Nephron progenitor cell (in vitro differentiated cells): ENCODE measurements around the gene ADGRV1.

Source experiments
- DNase-seq: peaks from one replicate; pipeline ENCODE4 v3.0.0; 2021
- H3K27ac Mint-ChIP-seq: 2 replicates; pipeline ENCODE4 v1.8.0; 2021; ENCODE audit warnings: mild to moderate bottlenecking, moderate library complexity, mixed read lengths
- H3K27me3 Mint-ChIP-seq: 2 replicates; pipeline ENCODE4 v1.8.0; 2021; ENCODE audit warnings: mild to moderate bottlenecking, low read depth, mixed read lengths; ENCODE audit not compliant: poor library complexity
- H3K36me3 Mint-ChIP-seq: 2 replicates; pipeline ENCODE4 v1.8.0; 2021; ENCODE audit warnings: low read depth, mixed read lengths
- H3K4me1 Mint-ChIP-seq: 2 replicates; pipeline ENCODE4 v1.8.0; 2021; ENCODE audit warnings: mixed read lengths
- H3K4me3 Mint-ChIP-seq: 2 replicates; pipeline ENCODE4 v1.8.0; 2021; ENCODE audit warnings: mild to moderate bottlenecking, moderate library complexity, mixed read lengths
- H3K9me3 Mint-ChIP-seq: 2 replicates; pipeline ENCODE4 v1.8.0; 2021; ENCODE audit warnings: mild to moderate bottlenecking, moderate library complexity, mixed read lengths
- TF ChIP-seq, protein P1 (sequence below): fragments of 200-600 bp; sonication (generic); IDR thresholded peaks from 2 replicates; pipeline ENCODE4 v1.5.0; 2021; ENCODE audit warnings: antibody characterized with exemption

ADGRV1 gene

DNA sequence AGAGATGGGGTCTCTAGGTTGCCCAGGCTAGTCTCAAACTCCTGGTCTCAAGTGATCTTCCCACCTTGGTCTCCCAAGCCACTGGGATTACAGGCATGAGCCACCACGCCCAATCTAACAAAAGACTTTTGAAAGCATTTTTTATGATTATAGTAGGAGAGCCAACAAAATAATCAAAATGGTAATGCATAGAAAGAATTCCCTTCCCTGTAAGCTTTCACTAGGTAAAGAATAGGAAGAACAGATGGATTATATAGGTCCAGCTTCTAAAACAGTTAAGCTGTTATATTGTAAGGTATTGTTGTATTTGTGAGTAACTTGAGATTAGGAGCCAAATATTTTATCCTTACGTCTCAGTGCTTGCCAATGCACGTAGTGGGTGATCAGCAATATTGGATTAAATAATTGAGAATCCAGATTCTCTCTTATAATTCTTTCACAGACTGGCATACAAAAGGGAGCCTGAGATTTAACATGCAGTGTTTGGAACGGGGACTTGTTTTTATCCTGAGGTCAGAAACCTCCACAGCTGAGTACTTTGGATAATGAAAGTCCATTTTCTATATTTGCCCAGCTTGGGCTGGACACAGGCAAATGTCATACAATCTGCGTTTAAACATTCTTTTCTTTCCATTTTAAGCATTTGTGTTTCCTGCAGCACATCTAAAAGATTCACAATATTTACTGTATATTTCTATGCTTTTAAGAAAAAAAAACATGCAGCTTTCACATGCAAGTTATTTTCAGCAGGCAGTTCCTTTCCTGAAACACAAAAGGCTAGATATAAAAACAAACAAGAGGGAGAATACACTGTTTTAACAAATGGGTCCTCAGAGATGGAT, 586.1 kb downstream of the ADGRV1 start:
- DNase-seq: no peak
- TF ChIP-seq, protein P1, sequence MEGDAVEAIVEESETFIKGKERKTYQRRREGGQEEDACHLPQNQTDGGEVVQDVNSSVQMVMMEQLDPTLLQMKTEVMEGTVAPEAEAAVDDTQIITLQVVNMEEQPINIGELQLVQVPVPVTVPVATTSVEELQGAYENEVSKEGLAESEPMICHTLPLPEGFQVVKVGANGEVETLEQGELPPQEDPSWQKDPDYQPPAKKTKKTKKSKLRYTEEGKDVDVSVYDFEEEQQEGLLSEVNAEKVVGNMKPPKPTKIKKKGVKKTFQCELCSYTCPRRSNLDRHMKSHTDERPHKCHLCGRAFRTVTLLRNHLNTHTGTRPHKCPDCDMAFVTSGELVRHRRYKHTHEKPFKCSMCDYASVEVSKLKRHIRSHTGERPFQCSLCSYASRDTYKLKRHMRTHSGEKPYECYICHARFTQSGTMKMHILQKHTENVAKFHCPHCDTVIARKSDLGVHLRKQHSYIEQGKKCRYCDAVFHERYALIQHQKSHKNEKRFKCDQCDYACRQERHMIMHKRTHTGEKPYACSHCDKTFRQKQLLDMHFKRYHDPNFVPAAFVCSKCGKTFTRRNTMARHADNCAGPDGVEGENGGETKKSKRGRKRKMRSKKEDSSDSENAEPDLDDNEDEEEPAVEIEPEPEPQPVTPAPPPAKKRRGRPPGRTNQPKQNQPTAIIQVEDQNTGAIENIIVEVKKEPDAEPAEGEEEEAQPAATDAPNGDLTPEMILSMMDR: no peak
- Mint-ChIP-seq H3K9me3 (peaks cover 14% of the 10 kb centered on the region), H3K36me3 (peaks cover 18% of the 10 kb centered on the region), H3K4me3 (no peak overlapping the region), H3K27ac (peak overlapping the region; percentile 61), H3K27me3 (no peaks in the 10 kb centered on the region), H3K4me1 (no peaks in the 10 kb centered on the region)

DNA sequence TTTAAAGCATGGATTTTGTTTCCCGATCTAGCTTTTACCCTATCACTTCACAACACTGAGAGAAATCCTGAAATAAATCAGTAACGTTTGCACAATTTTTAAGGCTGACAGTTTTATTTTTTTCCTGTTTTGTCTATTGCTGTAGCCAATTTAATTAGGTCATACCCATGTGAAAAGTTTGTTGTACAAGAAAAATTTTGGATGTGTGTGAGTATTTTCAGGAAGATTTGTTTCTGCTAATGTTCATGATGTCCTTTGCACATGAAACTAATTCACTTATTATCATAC, 586.7 kb downstream of the ADGRV1 start:
- no peak for DNase-seq
- H3K4me3 Mint-ChIP-seq: no peak overlapping the region
- TF ChIP-seq, protein P1: no peak
- H3K9me3 Mint-ChIP-seq: peaks cover 14% of the 10 kb centered on the region
- peaks cover 4% of the 10 kb centered on the region for H3K4me1 Mint-ChIP-seq
- peaks cover 22% of the 10 kb centered on the region for H3K36me3 Mint-ChIP-seq
- H3K27ac Mint-ChIP-seq: no peak overlapping the region
- no peaks in the 10 kb centered on the region for H3K27me3 Mint-ChIP-seq

DNA sequence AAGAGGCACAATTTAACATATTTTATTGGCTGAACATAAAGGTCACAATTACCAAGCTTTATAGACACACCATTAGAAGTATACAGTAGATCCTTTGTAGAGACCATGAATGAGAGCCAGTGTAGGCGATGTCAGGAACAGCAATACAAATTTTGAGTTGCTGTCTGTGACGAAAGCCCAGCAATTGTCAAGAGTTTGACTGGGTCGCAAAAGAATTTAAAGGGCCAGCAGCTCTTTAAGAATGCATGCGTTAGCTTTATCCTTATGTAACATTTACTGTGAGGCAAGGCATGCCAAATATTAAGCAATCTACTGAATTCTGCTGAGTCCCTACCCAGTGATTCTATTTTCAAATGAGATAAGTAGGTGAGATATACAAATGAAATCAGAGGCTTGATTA, 587.6 kb downstream of the ADGRV1 start:
- Mint-ChIP-seq H3K27me3 (no peaks in the 10 kb centered on the region), H3K36me3 (peaks cover 26% of the 10 kb centered on the region), H3K4me3 (no peak overlapping the region), H3K4me1 (peaks cover 5% of the 10 kb centered on the region), H3K27ac (peak overlapping the region; percentile 25), H3K9me3 (peaks cover 14% of the 10 kb centered on the region)
- no peak for DNase-seq
- TF ChIP-seq, protein P1: no peak

DNA sequence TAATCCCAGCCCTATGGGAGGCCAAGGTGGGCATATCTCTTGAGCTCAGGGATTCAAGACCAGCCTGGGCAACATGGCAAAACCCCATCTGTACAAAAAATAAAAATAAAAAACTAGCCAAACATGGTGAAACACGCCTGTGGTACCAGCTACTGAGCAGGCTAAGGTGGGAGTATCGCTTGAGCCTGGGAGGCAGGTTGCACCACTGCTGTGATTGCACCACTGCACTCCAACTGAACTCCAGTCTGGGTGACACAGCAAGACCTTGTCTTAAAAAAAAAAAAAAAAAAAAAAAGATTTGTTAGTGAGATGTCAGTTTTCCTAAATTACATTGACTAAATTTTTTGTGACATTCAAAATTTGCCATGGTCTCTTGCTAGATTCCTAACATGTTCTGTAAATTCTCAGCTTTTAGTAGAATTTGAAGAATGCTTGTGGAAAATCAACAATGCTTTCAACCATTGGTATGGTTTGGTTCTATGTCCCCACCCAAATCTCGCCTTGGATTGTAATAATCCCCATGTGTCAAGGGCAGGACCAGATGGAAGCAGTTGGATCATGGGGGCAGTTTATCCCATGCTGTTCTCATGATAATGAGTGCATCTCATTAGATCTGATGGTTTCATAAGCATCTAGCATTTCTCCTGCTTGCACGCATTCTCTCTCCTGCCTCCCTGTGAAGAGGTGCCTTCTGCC, 588.5 kb downstream of the ADGRV1 start:
- TF ChIP-seq, protein P1: no peak
- Mint-ChIP-seq H3K4me3 (no peak overlapping the region), H3K27ac (peak overlapping the region; percentile 2), H3K27me3 (peaks cover 2% of the 10 kb centered on the region), H3K4me1 (peaks cover 5% of the 10 kb centered on the region), H3K9me3 (peaks cover 14% of the 10 kb centered on the region), H3K36me3 (peaks cover 26% of the 10 kb centered on the region)
- no peak for DNase-seq

DNA sequence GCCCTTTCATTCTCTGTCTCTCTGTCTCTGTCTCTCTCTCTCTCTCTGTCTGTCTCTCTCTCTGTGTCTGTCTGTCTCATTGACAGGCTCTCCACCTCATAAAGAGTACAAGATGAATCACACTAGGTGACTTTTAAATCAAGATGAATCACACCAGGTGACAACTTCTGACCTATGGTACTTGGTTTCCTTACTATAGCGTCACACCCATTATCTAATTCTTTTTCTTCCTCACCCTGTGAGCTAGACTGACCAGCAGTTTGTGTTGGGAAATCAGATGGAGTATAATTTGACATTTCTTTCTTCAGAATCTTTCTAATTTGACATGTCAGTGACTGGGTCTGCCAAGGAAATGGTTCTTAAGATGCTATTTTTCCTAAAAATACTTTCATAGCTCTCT, 591.6 kb downstream of the ADGRV1 start:
- TF ChIP-seq, protein P1: no peak
- Mint-ChIP-seq H3K9me3 (peaks cover 14% of the 10 kb centered on the region), H3K27me3 (peaks cover 3% of the 10 kb centered on the region), H3K27ac (peak overlapping the region; percentile 33), H3K36me3 (peaks cover 31% of the 10 kb centered on the region), H3K4me1 (peaks cover 5% of the 10 kb centered on the region), H3K4me3 (no peak overlapping the region)
- DNase-seq: no peak

DNA sequence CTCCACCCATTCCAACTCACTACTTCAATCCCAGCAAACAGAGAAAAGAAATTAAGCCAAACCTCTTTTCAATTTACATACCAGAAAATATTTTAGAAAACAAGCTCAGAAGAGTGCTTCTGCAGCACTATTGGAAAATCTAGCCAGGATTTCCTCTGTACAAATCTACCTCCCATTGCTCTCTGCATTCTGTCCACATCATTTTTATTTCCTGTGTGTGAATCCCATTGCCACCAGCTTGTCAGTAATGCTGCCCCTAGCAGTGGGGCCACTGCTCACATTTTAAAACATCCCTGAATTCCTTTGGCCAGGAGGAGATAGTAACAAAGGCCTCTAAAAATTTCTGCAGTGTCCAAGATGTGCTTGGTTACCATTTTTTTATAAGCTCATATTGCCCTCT, 592.0 kb downstream of the ADGRV1 start:
- Mint-ChIP-seq H3K27ac (peak overlapping the region; percentile 33), H3K27me3 (peaks cover 3% of the 10 kb centered on the region), H3K4me3 (no peak overlapping the region), H3K4me1 (peaks cover 5% of the 10 kb centered on the region), H3K9me3 (peaks cover 14% of the 10 kb centered on the region), H3K36me3 (peaks cover 31% of the 10 kb centered on the region)
- TF ChIP-seq, protein P1: no peak
- no peak for DNase-seq
